ENCODE measurements around the gene BMX.

Gene BMX

DNA sequence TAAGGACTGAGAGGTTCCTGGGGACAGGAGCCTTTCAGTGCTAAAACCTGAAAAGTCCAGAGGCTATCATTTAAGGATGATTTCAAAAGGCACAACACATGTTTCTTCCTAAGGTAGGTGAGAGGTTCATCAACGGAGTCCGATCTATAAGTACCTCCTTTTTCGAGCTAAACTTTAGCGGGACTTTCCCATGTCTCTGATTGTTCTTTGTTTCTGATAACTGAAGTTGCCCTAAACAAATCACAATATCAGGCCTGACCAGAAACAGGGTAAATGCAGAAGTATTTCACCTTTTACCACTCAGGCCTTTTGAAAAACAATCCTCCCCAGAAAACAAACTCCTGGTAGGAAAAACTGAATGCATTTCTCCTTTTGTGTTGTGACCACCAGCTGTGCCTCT lies 25.1 kb upstream of the BMX start:
- no peak overlapping the region for H3K9ac ChIP-seq (ENCODE audit: low read length in 2 of 2)
- H3K36me3 ChIP-seq (ENCODE audit: control insufficient read depth in 2 of 2, insufficient read depth in 2 of 2, low read length in 2 of 2), result peaks cover 0 to 5% of the 10 kb centered on the region in 2 donors
- no peaks in the 10 kb centered on the region for H3K9me3 ChIP-seq (ENCODE audit: control insufficient read depth in 2 of 2, low read length in 2 of 2)
- H3K27me3 ChIP-seq (ENCODE audit: control insufficient read depth in 1 of 2, insufficient read depth in 2 of 2, low read length in 2 of 2), result no peaks in the 10 kb centered on the region
- no peak overlapping the region for H3K27ac ChIP-seq (ENCODE audit: low read length)
- H3K4me3 ChIP-seq (ENCODE audit: low read length in 2 of 2), result no peak overlapping the region
- no peaks in the 10 kb centered on the region for H3K4me1 ChIP-seq (ENCODE audit: control insufficient read depth, insufficient read depth, low read length)

DNA sequence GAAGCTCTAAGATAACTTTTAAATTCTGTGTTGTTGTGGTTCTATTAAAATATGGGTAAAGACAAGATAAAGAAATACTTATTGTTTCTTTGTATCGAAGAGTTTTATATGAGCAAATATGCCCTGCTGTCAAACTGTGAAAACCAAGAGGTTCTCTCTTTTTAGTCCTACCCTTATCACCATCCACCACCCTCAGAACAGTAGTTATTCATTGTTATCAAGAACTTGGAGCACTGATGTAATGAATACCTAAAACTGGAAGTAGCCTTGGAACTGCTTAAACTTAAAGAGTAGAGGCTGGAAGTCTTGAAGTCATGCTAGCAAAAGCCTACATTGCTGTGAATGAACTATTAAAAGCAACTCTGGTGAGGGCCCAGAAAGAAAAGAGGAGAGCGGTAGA lies 16.7 kb upstream of the BMX start:
- H3K27ac ChIP-seq (ENCODE audit: low read length), result no peak overlapping the region
- no peak overlapping the region for H3K4me3 ChIP-seq (ENCODE audit: low read length in 2 of 2)
- no peaks in the 10 kb centered on the region for H3K36me3 ChIP-seq (ENCODE audit: control insufficient read depth in 2 of 2, insufficient read depth in 2 of 2, low read length in 2 of 2)
- no peaks in the 10 kb centered on the region for H3K9me3 ChIP-seq (ENCODE audit: control insufficient read depth in 2 of 2, low read length in 2 of 2)
- H3K27me3 ChIP-seq (ENCODE audit: control insufficient read depth in 1 of 2, insufficient read depth in 2 of 2, low read length in 2 of 2), result peaks cover 0 to 6% of the 10 kb centered on the region in 2 donors
- H3K4me1 ChIP-seq (ENCODE audit: control insufficient read depth, insufficient read depth, low read length), result no peaks in the 10 kb centered on the region
- no peak overlapping the region for H3K9ac ChIP-seq (ENCODE audit: low read length in 2 of 2)

DNA sequence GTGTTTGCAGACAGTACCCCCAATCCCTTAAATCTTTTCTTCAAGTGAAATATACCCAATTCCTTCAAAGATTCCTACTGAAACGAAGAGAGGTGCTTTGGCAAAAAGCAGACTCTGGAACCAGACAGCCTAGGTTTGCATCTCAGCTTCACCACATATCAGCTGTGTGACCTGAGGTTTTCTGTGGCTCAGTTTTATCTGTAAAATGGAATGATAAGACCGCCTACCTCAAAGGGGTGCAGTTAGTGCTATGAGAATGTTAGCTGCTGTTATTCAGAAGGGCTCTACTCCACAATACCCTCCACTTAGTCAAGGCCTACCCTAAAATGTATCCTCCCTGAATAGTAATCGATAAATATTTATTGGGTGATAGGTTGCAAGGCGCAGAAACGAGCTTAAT lies 8.1 kb upstream of the BMX start:
- peak overlapping the region; percentile 1 to 43 for H3K9ac ChIP-seq (ENCODE audit: low read length in 2 of 2)
- H3K27ac ChIP-seq (ENCODE audit: low read length), result no peak overlapping the region
- H3K4me3 ChIP-seq (ENCODE audit: low read length in 2 of 2), result peak overlapping the region; percentile 78
- H3K36me3 ChIP-seq (ENCODE audit: control insufficient read depth in 2 of 2, insufficient read depth in 2 of 2, low read length in 2 of 2), result no peaks in the 10 kb centered on the region
- peaks cover 0 to 16% of the 10 kb centered on the region in 2 donors for H3K27me3 ChIP-seq (ENCODE audit: control insufficient read depth in 1 of 2, insufficient read depth in 2 of 2, low read length in 2 of 2)
- H3K4me1 ChIP-seq (ENCODE audit: control insufficient read depth, insufficient read depth, low read length), result no peaks in the 10 kb centered on the region
- H3K9me3 ChIP-seq (ENCODE audit: control insufficient read depth in 2 of 2, low read length in 2 of 2), result no peaks in the 10 kb centered on the region

DNA sequence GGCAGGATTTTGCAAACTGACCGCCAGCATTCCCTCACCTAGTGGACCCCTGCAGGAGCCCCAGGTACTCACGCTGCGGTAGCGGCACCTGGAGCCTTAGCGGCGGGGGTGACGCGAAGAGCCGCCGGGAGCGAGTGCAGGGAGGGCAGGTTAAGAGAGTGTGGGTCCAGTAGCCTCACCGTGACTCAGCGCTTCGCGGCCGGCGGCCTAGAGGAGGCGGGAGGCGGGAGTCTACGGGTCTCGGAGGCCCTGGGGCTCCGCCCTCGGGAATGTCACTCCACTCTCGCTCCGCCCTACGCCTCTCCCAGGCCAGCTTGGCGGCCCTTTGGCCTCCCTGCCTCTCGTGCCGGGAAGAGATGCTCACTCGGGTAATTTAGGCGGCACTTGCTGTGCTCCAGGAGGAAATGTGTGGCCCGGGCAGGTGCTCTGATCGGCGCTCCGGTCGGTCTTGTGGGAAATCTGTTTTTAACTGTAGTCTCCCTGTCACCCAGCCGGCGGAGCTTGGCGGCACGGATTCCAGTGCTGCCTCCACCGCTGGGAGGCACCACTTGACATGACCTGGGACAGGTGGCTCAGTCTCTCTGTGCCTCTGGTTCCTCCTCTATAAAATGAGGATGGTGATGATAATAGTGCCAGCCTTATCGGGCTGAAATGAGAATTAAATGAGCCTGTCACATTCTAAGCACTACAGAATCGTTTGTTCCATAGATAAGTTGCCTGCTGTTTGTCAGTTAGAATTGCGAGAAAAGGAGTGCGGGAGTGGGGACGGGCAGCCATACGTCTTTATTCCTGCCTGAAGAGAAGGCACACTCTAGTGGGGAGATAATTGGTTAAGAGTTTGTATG lies 7.3 kb upstream of the BMX start, which contains the start of gene PIR:
Gene PIR, minus strand, starts transcription at position 216 of the 845 bp plus-strand sequence. CDS start 2,076 bp downstream, outside the sequence.
- no peaks in the 10 kb centered on the region for H3K9me3 ChIP-seq (ENCODE audit: control insufficient read depth in 2 of 2, low read length in 2 of 2)
- H3K4me1 ChIP-seq (ENCODE audit: control insufficient read depth, insufficient read depth, low read length), result no peaks in the 10 kb centered on the region
- peaks cover 0 to 13% of the 10 kb centered on the region in 2 donors for H3K27me3 ChIP-seq (ENCODE audit: control insufficient read depth in 1 of 2, insufficient read depth in 2 of 2, low read length in 2 of 2)
- no peaks in the 10 kb centered on the region for H3K36me3 ChIP-seq (ENCODE audit: control insufficient read depth in 2 of 2, insufficient read depth in 2 of 2, low read length in 2 of 2)
- peak within 1 kb of the TSS; percentile 24 for H3K27ac ChIP-seq (ENCODE audit: low read length)
- peak within 1 kb of the TSS; percentile 78 for H3K4me3 ChIP-seq (ENCODE audit: low read length in 2 of 2)
- H3K9ac ChIP-seq (ENCODE audit: low read length in 2 of 2), result peak within 1 kb of the TSS; percentile 21 to 53

DNA sequence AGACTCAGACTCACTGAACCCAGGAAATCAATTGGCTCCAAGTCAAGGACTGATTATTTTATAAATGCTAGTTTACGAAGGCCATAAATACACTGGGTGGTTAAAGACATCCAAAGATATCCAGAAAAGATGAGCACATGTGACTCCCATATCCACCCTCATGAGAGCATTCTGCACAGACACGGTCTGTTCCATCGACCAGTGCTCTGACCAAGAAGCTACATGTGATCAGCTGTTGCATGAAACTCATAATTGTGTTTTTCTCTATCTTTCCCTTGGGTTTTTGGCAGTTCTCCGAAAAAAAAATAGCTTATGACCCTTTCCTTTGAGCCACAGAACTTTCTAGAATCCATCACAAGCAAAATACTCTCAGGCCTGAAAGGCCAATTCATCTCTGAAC lies 4.8 kb upstream of the BMX start:
- Histone ChIP-seq H3K36me3 (ENCODE audit: control insufficient read depth in 2 of 2, insufficient read depth in 2 of 2, low read length in 2 of 2) (no peaks in the 10 kb centered on the region), H3K27ac (ENCODE audit: low read length) (no peak overlapping the region), H3K27me3 (ENCODE audit: control insufficient read depth in 1 of 2, insufficient read depth in 2 of 2, low read length in 2 of 2) (peaks cover 0 to 10% of the 10 kb centered on the region in 2 donors), H3K9me3 (ENCODE audit: control insufficient read depth in 2 of 2, low read length in 2 of 2) (no peaks in the 10 kb centered on the region), H3K4me1 (ENCODE audit: control insufficient read depth, insufficient read depth, low read length) (no peaks in the 10 kb centered on the region), H3K9ac (ENCODE audit: low read length in 2 of 2) (no peak overlapping the region), H3K4me3 (ENCODE audit: low read length in 2 of 2) (no peak overlapping the region)

DNA sequence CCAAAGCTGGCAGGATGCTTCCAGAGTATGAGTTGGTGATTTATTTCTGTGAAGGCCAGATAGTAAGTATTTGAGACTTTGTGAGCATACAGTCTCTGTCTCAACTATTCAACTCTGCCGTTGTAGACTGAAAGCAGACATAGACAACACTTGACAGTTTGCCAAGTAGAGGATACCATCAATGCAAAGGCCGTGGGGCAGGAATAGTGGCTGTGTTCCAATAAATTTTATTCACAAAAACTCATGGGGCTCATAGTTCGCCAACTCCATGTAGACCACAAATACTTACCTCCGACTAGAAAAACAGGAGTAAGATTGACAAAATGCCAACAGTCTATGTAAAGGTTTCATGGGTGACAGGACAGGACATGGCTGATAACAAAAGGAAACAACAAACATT lies 3.8 kb upstream of the BMX start:
- no peak overlapping the region for H3K9ac ChIP-seq (ENCODE audit: low read length in 2 of 2)
- no peak overlapping the region for H3K4me3 ChIP-seq (ENCODE audit: low read length in 2 of 2)
- H3K36me3 ChIP-seq (ENCODE audit: control insufficient read depth in 2 of 2, insufficient read depth in 2 of 2, low read length in 2 of 2), result no peaks in the 10 kb centered on the region
- H3K9me3 ChIP-seq (ENCODE audit: control insufficient read depth in 2 of 2, low read length in 2 of 2), result no peaks in the 10 kb centered on the region
- H3K4me1 ChIP-seq (ENCODE audit: control insufficient read depth, insufficient read depth, low read length), result no peaks in the 10 kb centered on the region
- H3K27me3 ChIP-seq (ENCODE audit: control insufficient read depth in 1 of 2, insufficient read depth in 2 of 2, low read length in 2 of 2), result peaks cover 0 to 7% of the 10 kb centered on the region in 2 donors
- no peak overlapping the region for H3K27ac ChIP-seq (ENCODE audit: low read length)

DNA sequence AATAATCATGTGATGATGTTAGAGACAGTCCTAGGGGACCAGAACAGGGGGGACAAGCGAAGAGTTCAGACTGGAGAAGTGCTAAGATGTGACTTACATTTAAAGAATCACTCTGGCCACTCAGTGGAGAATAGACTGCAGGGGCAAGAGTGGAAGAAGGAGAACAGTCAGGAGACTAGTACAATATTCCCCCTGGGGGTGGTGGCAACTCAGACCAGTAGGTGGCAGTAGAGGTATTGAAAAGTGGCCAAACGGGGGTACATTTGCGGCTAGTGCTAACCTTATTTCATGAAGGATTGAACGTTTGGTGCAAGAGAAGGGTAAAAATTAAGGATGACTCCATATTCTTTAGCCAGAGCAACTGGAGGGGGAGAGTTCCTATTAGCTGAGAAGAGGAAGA lies 2.7 kb upstream of the BMX start:
- no peak overlapping the region for H3K4me3 ChIP-seq (ENCODE audit: low read length in 2 of 2)
- no peaks in the 10 kb centered on the region for H3K36me3 ChIP-seq (ENCODE audit: control insufficient read depth in 2 of 2, insufficient read depth in 2 of 2, low read length in 2 of 2)
- H3K9me3 ChIP-seq (ENCODE audit: control insufficient read depth in 2 of 2, low read length in 2 of 2), result no peaks in the 10 kb centered on the region
- no peak overlapping the region for H3K27ac ChIP-seq (ENCODE audit: low read length)
- peaks cover 0 to 3% of the 10 kb centered on the region in 2 donors for H3K27me3 ChIP-seq (ENCODE audit: control insufficient read depth in 1 of 2, insufficient read depth in 2 of 2, low read length in 2 of 2)
- H3K9ac ChIP-seq (ENCODE audit: low read length in 2 of 2), result no peak overlapping the region
- no peaks in the 10 kb centered on the region for H3K4me1 ChIP-seq (ENCODE audit: control insufficient read depth, insufficient read depth, low read length)

DNA sequence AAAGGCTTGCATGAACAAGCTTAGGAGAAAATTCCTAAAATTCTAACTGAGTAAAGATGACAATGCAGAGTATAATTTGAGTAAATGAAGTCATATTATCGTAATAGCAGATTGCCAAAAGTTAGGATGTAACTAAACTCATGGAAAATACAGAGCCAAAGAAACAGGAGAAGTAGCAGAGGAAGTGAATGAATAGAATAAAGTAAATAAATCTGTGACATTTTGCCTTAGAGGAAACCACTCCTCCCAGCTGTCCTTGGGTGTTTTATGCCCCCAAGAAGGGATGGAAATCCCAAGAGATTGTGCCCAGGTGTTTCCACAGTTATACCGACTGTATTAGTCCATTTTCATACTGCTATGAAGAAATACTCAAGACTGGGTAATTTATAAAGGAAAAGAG lies 1.9 kb upstream of the BMX start:
- Histone ChIP-seq H3K27me3 (ENCODE audit: control insufficient read depth in 1 of 2, insufficient read depth in 2 of 2, low read length in 2 of 2) (no peaks in the 10 kb centered on the region), H3K27ac (ENCODE audit: low read length) (no peak overlapping the region), H3K4me1 (ENCODE audit: control insufficient read depth, insufficient read depth, low read length) (no peaks in the 10 kb centered on the region), H3K36me3 (ENCODE audit: control insufficient read depth in 2 of 2, insufficient read depth in 2 of 2, low read length in 2 of 2) (no peaks in the 10 kb centered on the region), H3K9ac (ENCODE audit: low read length in 2 of 2) (no peak overlapping the region), H3K4me3 (ENCODE audit: low read length in 2 of 2) (no peak overlapping the region), H3K9me3 (ENCODE audit: control insufficient read depth in 2 of 2, low read length in 2 of 2) (no peaks in the 10 kb centered on the region)

DNA sequence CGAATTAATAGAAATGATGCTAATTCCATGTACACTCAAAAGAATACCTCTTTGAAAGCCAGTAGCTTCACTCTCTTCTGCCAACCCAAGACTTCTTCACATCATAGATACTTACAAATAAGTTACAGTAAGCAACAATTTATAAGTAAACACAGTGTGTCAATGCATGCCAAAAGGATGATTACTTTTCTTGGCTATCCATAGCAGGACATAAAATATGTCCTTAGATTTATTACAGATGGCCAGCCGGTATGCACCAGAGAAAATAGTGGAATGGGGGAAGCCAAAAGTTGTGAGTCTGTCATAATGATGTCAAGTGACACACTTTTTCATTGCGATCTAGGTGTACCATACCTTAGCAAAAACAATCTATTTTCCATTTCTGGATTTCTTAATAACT lies 631 bp upstream of the BMX start:
- Histone ChIP-seq H3K27me3 (ENCODE audit: control insufficient read depth in 1 of 2, insufficient read depth in 2 of 2, low read length in 2 of 2) (no peaks in the 10 kb centered on the region), H3K27ac (ENCODE audit: low read length) (no peak overlapping the region), H3K36me3 (ENCODE audit: control insufficient read depth in 2 of 2, insufficient read depth in 2 of 2, low read length in 2 of 2) (no peaks in the 10 kb centered on the region), H3K9me3 (ENCODE audit: control insufficient read depth in 2 of 2, low read length in 2 of 2) (no peaks in the 10 kb centered on the region), H3K9ac (ENCODE audit: low read length in 2 of 2) (no peak overlapping the region), H3K4me1 (ENCODE audit: control insufficient read depth, insufficient read depth, low read length) (no peaks in the 10 kb centered on the region), H3K4me3 (ENCODE audit: low read length in 2 of 2) (no peak overlapping the region)

DNA sequence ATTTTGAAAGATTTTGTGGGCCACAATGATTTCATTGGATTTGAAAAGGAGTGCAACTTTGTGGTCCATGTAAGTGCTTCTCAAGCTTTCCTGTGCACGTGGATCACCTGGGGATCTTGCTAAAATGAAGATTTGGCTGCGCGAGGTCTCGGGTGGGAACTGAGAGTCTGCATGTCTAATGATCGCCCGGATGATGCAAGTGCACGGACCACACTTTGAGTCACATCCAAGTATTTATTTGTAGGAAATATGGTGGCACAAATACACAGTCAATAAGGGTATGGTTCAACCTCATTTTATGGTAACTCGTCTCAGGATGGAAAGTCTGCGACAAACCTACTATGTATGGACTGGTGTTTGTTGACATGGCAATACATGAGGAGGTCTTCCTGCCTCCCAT lies 899 bp downstream of the BMX start:
- H3K27ac ChIP-seq (ENCODE audit: low read length), result no peak overlapping the region
- H3K27me3 ChIP-seq (ENCODE audit: control insufficient read depth in 1 of 2, insufficient read depth in 2 of 2, low read length in 2 of 2), result peaks cover 0 to 2% of the 10 kb centered on the region in 2 donors
- H3K4me3 ChIP-seq (ENCODE audit: low read length in 2 of 2), result no peak overlapping the region

DNA sequence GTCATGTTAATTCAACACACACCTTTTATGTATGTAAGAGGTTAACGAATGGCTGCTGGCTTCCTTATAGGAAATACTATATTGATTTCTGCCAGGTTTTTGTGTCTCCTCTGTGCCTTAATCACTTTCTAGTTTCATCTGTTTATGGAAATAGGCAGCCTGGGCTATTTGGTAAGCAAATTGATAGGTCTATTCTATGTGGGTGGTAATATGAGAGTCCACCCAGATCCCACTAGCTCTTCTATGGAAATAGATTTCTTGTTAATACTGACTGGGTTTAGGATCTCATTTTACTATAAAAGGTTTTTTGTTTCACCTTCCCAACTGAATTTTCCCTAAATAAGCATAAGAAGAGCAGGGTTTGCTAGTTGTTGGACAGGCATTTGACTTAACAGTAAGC lies 4.1 kb downstream of the BMX start:
- H3K4me1 ChIP-seq (ENCODE audit: control insufficient read depth, insufficient read depth, low read length), result no peaks in the 10 kb centered on the region
- no peaks in the 10 kb centered on the region for H3K36me3 ChIP-seq (ENCODE audit: control insufficient read depth in 2 of 2, insufficient read depth in 2 of 2, low read length in 2 of 2)
- no peak overlapping the region for H3K9ac ChIP-seq (ENCODE audit: low read length in 2 of 2)
- H3K27me3 ChIP-seq (ENCODE audit: control insufficient read depth in 1 of 2, insufficient read depth in 2 of 2, low read length in 2 of 2), result peaks cover 0 to 7% of the 10 kb centered on the region in 2 donors
- no peak overlapping the region for H3K4me3 ChIP-seq (ENCODE audit: low read length in 2 of 2)
- no peaks in the 10 kb centered on the region for H3K9me3 ChIP-seq (ENCODE audit: control insufficient read depth in 2 of 2, low read length in 2 of 2)
- H3K27ac ChIP-seq (ENCODE audit: low read length), result no peak overlapping the region

More for the DNA sequence above, 899 bp downstream of the BMX start:
- Histone ChIP-seq H3K4me1 (ENCODE audit: control insufficient read depth, insufficient read depth, low read length) (no peaks in the 10 kb centered on the region), H3K9ac (ENCODE audit: low read length in 2 of 2) (no peak overlapping the region), H3K9me3 (ENCODE audit: control insufficient read depth in 2 of 2, low read length in 2 of 2) (no peaks in the 10 kb centered on the region), H3K36me3 (ENCODE audit: control insufficient read depth in 2 of 2, insufficient read depth in 2 of 2, low read length in 2 of 2) (no peaks in the 10 kb centered on the region)
